HG03039 (cell line): ENCODE data around the gene HSD17B2.
"Not testable (repeated sequence)": the region's sequence is repeated elsewhere in the genome, so short reads cannot be mapped to it uniquely, and the experiment has no call there.

Source experiments
- ATAC-seq: cut with Tn5 transposase; IDR thresholded peaks from one replicate; pipeline ENCODE4 v1.9.1; 2021; ENCODE audit warnings: mild to moderate bottlenecking, moderate library complexity; ENCODE audit not compliant: unreplicated experiment

Gene HSD17B2

DNA sequence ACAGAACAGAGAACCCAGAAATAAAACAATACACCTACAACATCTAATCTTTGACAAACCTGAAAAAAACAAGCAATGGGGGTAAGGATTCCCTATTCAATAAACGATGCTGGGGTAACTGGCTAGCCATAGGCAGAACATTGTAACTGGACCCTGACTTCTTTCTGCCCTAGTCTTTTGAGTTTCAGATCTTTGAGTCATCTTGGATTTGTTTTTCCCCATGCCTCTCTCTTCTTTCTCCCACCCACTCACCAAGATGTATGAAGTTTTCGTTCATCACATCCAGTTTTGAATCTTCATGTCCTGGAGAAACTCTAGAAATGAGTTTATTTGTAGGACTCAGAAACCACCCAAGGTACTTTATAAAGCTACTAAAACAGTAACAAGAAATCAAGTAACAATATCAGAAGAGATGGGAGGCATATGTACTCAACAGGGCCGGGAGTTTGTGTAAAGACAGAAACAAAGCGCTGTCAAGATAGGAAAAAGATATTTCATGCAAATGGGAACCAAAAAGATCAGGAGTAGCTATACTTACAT is 39.0 kb downstream of the HSD17B2 start:
- ATAC-seq: no peak

DNA sequence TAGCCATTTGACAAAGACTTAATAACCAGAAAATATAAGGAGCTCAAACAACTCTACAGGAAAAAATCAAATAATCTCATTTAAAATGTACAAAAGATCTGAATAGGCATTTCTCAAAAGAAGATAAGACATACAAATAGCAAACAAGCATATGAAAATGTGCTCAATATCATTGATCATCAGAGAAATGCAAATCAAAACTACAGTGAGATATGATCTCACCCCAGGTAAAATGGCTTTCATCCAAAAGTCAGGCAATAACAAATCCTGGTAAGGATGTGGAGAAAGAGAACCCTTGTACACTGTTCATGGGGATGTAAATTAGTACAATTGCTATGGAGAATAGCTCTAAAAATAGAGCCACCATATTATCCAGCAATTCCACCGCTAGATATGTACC is 43.1 kb downstream of the HSD17B2 start:
- no peak for ATAC-seq

DNA sequence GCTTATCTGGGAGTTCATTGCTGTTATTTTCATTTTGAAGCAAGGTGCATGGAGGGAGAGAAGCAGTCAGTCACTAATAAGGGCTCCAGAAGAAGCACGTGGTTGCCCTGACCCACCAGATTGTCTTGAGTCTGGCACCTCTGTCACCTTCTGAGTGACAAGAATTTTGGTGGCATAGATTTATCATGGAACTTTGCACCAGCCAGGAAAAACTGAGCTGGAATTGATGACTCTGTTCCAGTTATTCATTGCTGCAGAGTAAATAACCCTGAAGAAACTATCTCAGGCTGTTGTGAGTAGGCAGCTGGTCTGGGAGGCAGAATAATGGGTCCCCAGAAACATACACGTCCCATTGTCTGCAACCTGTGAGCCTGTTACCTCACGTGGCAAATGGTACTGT is 44.8 kb downstream of the HSD17B2 start:
- ATAC-seq: no peak

DNA sequence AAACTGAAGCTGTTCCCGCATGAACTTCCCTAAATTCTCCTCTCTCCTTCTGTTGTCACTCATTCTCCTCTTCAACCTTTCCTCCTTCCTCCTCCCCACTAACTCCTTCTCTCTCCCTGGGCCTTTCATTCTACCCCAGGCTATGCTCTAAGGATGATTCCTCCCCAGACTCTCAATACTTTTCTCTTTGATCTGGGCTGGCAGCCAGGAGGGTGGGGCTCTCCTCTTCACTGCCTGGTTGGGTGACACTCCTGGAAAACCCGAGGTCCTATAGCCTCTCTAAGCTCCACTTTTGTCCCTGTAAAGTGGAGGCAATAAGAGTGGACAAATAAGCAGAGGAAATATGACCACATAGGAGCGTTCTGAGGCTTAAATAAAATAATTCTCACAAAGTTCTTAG is 46.2 kb downstream of the HSD17B2 start:
- ATAC-seq: no peak

DNA sequence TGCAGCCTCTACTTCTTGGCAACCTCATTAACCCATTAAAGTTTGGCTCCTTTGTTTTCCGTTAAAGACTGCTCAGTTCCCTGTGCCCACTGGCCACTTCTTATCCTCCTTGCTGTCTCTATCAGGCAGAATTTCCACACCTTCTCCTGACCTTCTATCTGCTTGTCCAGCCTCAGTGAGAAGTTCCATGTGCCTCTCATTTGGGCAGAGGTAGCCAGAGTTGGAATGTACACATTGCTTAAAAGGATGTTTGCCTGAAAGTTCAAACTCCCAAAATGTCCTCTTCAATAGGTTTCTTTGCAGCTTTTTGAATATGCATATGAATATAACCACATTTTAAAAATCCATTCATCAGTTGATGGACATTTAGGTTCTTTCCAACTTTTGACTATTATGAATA is 47.0 kb downstream of the HSD17B2 start:
- no peak for ATAC-seq

DNA sequence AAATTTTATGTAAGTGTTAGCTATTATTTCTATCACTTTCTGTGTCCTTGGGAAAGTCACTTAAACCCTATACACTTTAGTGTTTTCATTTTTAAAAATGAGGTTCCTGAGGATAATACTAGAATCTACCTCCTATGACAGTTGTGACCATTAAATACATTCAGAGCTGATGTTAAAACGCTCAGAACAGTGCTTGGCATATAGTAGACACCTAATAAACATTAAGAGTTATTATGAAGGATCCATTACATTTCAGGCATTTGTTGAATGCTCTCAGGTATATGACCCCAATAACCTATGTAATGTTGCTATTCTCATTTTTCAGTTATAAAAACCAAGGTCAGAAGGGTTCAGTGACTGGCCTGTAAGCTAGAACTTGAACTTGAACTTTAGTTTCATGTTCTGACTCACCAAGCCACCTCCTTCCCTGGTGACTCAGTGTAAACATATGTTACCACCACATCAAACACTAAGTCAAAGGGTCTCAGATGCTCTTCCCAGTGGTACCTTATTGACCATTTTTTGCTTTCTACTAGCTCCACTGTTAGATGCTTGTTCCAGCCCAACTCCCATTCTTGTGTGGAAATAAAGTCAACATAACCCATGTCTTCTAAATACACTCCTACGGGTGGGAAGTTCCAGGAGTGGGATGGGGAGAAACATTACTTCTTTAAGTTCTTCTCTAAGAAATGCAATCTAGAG is 47.6 kb downstream of the HSD17B2 start:
- ATAC-seq: no peak

DNA sequence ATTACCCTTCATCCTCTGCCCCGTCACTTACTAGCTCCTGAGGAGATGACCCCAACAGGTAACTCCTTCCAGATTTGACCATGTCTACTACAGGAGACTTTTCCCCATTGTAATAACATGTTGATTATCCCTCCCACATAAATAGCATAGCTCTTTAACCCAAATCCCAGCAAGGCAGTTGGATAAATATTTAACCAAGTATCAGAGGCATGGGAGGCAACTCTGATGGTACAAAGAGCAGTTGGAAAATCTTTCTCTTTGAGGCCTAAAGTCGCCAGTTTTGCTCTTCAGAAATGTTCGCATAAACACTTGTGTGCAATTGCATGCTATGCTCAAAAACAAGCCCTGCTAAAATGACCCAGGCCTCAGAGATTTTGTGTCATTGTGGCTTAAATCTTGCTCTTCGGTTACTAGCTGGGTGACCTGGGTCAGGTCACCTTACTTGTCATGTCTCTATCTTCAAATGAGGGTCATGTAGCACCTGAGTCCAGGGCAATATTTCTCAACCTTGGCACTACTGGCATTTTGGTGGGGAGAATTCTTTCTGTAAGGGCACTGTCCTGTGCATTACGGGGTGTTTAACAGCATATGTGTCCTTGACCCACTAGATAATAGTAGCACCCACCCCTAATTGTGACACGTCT is 48.8 kb downstream of the HSD17B2 start:
- ATAC-seq: no peak

DNA sequence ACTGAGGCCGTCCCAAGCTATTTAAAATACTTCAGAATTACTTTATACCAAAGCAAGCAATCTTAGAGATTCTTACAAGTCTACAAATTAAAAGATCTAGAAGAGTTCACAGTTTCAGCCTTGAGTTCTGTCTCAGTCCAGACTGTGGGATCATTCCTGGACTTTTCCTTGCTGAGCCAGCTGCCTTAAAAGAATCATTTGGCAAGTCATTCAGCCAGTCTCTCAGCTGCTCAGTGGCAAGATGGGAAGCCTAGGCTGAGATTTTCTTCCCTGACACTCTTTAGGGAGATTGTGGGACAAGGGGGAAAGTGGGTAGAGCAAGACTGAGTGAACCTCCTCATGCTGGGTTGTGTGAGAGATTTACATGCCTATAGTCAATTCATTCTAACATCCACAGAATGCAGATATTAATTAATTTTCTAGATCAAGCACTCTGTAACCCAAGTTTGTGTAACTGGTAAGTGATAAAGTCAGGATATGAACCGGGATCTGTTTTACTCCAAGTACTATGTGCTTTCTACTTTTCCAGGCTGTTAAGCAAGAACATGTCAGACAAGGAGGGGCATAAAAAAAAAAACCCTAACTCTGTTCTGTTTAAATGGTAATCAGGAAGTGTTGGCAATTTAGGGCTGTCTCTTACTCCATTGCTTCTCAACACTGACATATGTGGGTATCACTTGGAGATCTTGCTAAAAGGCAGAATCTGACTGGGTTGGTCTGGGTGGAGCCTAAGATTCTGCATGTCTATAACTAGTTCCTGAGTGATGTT is 50.1 kb downstream of the HSD17B2 start:
- no peak for ATAC-seq

DNA sequence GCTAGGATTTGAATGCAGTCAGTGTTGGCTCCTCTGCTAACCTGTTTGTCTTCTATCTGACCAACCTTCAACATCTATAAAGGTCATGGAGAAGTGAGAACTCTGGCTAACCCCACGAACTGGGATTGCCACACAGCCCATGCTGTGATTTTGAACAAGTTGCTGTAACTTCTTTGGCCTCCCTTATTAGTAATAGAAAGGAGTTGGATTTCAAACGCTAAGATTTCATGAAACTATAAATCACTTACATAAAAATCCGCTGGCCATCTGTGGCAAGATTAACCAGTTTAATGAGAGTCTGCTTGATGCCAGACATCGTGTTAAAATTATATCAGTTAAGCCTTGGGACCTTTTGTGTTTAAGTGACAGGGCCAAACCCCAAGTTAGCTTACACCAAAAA is 53.4 kb downstream of the HSD17B2 start:
- no peak for ATAC-seq

DNA sequence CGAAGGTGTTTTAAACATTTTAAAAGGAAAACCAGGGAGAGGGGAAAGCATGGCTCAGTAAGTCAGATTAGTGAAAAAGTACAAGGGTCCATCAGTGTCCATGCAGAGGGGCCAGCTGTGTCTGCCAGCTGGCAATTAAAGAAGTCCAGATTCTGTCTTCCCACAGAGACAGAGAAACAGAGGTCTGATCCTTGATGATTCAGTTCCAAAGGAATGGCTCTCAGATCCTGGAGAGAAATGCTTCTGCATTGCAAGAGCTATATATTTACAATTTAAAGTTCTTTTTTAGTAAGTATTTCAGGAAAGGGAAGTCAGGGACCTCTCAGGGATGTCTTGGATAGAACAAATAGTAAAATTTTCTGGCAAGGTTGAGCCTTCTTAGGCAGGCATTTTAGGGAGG is 56.2 kb downstream of the HSD17B2 start:
- no peak for ATAC-seq

DNA sequence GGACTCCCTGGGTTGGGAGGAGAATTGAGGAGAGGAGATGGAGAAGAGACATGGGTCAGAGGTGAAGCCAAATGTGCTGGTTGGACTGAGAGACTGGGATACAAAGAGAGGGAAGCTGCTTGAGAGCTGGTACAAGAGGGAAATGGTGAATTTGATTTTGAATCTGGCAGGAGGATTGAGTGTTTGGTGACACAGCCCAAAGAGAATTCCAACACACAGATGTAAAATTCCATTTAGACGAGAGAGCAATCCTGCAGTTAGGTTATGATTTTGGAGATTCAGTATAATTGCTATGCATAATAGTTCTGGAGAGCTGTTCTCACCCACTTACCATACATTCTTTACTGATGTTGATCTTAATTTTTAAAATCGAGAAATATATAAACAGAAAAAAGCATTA is 57.7 kb downstream of the HSD17B2 start:
- ATAC-seq: no peak

DNA sequence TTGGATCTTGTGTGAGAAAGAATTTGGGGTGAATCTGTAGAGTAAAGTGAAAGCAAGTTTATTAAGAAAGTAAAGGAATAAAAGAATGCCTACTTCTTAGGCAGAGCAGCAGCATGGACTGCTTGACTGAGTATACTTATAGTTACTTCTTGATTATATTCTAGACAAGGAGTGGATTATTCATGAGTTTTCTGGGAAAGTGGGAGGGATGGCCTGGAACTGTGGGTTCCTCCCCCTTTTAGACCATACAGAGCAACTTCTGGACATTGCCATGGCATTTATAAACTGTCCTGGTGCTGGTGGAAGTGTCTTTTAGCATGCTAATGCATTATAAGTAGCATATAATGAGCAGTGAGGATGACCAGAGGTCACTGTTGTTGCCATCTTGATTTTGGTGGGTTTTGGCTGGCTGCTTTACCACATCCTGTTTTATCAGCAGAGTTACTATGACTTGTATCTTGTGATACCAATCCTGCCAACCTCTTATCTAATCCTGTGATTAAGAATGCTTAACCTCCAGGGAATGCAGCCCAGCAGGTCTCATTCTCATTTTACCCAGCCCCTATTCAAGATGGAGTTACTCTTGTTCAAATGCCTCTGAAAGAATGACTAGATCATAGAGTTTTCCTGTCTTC is 58.7 kb downstream of the HSD17B2 start:
- ATAC-seq: no peak

DNA sequence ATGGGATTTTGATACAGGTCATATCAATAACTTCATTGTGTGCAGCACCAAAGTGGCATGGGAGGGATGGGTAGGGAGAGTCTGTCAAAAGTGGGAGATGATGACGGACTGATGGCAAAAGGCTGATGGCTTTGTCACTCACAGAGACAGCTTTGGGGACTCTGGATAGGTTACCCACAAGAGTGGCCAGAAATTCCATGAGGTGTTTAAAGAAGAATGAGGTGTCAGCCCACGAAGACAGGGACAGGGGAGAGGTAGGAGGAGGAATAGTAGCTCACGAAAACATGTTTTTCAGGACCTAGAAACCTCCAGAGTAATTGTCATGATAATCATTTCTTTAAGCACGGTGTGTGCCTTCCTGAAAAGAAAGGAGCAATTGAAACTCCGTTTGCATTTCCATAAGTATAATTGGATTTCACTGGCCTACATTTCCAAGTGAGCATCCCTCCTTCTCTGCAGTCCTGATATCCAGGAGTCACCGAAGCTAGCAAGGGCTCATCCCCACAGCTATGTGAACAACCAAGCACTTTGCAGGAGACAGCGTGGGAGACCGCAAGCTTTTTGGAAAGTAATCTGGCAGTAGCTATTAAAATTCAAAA is 60.0 kb downstream of the HSD17B2 start:
- no peak for ATAC-seq

DNA sequence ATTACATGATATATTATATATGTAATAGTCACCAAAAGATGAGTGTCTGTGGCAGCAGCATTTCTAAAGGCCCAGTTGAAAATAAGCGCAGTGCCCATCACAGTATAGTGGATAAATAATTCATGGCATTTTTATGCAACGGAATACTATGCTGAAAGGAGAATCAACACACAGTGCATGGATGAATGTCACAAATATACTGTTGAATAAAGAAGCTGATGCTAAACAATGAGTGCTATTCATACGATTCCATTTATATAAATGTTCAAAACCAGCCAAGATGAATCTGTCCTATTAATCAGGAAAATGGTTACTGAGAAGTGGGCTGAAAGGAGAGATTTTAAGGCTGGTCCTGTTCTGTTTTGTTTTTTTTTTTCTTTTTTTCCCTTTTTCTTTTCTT is 61.6 kb downstream of the HSD17B2 start:
- no peak for ATAC-seq

DNA sequence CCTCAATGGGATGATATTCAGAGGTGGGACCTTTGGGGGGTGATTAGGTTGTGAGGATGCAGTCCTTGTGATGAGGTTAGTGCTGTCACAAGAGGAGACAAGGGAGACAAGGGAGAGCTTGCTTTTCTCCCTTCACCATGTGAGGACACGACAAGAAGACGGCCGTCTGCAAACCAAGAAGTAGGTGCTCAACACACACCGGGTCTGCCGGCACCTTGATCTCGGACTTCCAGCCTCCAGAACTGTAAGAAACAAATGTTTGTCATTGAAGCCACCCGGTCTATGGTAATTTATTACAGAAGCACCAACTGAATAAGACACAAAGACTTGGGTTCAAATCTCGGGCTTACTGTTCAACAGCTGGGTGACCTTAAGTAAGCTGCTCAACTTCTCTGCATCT is 70.1 kb downstream of the HSD17B2 start:
- ATAC-seq: no peak

DNA sequence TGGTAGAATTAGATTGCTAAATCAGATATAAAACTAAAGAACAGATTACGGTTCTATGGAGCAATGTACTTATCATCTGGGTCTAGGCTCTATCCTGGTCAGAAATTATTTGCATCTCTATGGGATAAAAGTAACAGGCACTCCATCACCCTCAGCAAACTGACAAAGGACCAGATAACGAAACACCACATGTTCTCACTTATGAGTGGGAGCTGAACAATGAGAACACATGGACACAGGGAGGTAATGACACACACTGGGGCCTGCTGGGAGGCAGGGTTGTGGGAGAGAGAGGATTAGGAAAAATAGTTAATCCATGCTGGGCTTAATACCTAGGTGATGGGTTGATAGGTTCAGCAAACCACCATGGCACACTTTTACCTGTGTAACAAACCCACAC is 73.0 kb downstream of the HSD17B2 start:
- no peak for ATAC-seq

DNA sequence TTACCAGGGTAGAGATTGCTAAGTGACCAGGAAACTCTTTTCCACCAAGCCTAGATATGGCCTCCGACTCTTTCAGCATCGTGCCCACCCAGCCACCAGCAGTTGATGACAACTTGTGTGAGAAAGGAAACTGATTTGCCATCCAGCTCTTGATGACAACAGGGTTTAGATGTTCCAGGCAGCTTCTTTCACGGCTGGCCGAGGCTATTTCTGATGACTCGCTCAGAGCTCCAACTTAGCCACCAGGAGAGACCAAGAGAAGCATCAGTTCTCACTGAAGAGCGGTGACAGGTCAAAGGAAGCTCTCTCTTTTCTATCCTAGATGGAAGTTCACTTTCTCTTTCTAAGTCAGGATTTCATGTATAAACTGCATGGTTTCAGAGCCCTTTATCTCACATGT is 73.7 kb downstream of the HSD17B2 start:
- no peak for ATAC-seq

DNA sequence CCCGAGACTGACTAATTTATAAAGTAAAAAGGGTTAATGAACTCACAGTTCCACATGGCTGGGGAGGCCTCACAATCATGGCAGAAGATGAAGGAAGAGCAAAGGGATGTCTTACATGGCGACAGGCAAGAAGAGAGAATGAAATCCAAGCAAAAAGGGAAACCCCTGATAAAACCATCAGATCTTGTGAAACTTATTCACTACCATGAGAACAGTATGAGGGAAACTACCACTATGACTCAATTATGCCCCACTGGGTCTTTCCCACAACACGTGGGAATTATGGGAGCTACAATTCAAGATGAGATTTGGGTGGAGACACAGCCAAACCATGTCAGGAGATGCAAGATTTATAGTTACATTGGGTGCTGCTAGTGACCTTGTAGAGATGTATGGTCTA is 74.2 kb downstream of the HSD17B2 start:
- not testable (repeated sequence) for ATAC-seq

DNA sequence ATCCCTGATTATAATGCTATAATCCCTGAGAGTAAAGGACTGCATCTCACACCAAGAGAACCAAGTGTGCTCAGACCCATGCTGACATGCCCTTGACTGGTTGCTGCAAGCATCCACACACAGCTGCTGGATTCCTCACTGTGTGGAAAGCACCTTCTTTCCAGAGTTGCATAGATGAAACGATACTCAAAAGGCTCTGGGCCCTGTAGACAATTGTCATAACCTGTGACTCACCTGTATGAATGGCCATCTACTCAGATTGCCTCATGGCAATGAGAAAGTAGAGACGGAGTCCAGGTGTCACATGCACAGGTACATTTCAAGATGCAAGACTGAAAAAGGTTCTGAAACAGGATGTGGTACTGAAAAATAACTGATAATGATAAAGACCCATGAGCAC is 76.9 kb downstream of the HSD17B2 start:
- no peak for ATAC-seq

DNA sequence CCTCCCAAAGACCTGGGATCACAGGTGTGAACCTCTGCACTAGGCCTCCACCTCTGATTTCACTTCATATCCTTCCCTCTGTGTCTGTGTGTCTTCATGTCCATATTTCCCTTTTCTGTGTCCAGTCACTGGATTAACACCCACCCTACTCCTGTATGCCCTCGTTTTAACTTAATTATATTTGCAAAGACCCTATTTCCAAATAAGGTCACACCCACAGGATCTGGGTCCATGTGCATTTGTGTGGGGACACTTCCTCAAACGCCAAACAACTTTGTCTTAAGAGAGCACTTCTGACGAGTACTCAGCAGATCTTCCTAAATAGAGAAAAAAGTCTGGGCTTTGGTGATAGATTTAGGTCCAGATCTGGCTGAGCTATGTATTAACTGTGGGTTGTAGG is 78.7 kb downstream of the HSD17B2 start:
- ATAC-seq: no peak

DNA sequence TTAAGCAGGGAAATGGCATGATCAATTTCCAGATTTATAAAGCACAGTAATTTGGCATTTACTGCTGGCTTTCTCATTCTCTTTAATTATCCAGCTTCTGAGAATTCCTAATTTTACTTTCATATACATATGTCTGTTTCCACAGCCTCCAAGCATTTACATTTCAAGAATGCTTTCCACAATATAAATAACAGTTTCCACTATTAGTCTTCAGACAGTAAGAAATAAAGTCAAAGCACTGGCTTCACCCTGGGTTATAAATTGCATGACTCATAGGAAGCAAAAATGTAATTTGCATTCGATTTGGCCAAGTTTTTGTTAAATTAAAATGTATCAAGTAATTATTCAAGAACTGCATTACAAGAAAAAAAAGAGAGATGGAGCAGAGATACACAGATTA is 81.5 kb downstream of the HSD17B2 start:
- ATAC-seq: no peak
